ENCODE measurements around the gene SH3BGRL2.
"Not testable (repeated sequence)": the region's sequence is repeated elsewhere in the genome, so short reads cannot be mapped to it uniquely, and the experiment has no call there.

Gene SH3BGRL2

GRCh38 chr6:79650950-79651349 is 19.8 kb downstream of the SH3BGRL2 start:
- no peak for DNase-seq

DNA sequence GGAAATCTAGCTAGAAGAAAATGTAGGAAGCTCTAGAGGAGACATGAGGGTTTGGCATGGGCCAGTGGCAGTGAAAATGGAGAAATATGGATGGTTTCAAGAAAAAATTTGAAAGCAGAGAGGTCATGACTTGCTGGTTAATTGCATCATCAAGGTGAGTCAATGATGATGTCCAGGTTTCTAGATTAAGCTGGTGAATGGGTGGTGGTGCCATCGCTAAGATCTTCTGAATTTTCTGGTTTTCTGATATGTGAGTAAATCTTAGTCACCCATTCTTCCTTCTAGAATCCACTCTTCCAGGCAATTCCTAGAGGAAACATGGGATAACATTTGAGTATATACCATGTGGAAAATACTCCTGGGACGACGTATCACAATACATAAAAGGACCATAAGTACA is 25.0 kb downstream of the SH3BGRL2 start:
- no peak for DNase-seq

DNA sequence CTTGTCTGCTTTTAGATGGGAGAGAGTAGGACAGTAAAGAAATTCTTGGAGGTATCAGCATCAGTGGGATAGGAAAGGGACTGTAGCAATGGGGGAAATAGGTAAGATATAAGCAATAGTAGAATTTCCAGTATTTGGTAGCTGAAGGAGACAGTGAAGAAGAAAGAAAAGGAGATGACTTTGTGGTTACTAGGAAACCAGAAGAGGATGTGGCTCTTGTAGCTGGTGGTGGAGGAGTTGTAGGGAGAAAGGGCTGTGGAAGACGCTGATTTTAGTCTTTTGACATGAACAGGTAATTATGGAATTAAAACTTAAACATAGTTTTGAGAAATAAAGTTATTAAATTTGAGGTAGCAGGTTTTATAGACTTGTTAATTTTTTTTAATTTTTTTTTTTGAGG is 26.1 kb downstream of the SH3BGRL2 start:
- no peak for DNase-seq

GRCh38 chr6:79663655-79664054 is 32.5 kb downstream of the SH3BGRL2 start:
- not testable (repeated sequence) for DNase-seq

GRCh38 chr6:79665725-79666551 is 34.8 kb downstream of the SH3BGRL2 start:
- DNase-seq, result no peak

- no peak for DNase-seq
These were observed 35.5 kb downstream of the SH3BGRL2 start for GRCh38 chr6:79666634-79667033.

DNA sequence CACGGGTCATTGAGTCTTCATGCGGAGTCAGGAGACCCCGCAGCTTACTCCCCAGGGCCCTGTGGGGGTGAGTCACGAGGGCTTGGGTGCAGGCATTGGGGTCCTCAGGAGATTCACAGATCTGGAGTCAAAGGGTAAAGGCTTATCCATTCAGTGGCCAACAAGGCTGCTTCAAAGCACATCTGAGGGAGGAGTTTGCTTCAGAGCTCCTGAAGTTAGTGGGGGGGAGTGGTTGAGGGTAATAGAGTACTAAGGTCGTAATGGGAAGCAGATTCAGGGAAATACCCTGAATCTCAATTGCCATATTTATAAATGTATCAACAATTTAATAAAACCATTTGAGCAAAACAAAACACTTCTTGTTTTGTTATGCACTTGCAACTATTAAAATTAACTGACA is 37.3 kb downstream of the SH3BGRL2 start:
- DNase-seq, result no peak

GRCh38 chr6:79669766-79670165 is 38.6 kb downstream of the SH3BGRL2 start:
- no peak for DNase-seq

DNA sequence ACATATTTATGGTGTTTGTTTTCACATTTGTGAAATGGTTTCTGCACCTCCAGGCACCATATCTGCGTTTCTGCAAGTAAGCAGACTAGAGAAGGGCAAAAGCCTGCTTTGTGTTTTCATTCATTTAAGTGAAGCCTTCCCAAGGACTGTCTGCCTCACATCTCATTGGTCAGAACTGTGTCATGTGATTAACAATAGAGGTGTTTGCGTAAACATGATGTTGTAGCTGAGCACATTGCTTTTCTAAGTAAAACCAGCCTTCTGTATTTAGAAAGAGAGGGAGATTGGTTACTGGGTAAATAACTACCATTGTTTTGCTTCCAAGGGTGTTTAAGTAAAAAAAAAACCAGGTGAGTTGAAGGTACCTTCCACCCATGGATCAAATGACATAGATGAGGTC is 39.7 kb downstream of the SH3BGRL2 start:
- no peak for DNase-seq

- DNase-seq, result no peak
These were observed 40.6 kb downstream of the SH3BGRL2 start for GRCh38 chr6:79671600-79672266.

GRCh38 chr6:79672631-79673111 is 41.5 kb downstream of the SH3BGRL2 start:
- DNase-seq, result peak; percentile 6

DNA sequence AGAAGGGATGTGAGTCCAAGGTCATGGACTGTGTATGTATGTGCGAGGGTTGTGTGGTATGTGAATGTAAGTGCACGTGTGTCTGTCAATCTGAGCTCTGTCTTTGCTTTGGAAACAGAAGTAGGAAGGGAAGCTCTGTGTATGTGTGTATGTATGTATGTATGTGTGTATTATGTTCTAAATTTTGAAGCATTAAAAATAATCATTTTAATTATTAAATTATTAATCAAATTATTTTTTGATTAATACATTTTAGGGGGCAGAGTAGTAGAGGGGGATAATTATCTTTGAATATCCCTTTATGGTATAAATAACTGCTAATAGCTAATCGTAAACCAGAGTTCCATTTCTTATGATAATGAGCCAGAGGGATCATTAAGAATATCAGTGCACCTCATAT is 42.8 kb downstream of the SH3BGRL2 start:
- no peak for DNase-seq

DNA sequence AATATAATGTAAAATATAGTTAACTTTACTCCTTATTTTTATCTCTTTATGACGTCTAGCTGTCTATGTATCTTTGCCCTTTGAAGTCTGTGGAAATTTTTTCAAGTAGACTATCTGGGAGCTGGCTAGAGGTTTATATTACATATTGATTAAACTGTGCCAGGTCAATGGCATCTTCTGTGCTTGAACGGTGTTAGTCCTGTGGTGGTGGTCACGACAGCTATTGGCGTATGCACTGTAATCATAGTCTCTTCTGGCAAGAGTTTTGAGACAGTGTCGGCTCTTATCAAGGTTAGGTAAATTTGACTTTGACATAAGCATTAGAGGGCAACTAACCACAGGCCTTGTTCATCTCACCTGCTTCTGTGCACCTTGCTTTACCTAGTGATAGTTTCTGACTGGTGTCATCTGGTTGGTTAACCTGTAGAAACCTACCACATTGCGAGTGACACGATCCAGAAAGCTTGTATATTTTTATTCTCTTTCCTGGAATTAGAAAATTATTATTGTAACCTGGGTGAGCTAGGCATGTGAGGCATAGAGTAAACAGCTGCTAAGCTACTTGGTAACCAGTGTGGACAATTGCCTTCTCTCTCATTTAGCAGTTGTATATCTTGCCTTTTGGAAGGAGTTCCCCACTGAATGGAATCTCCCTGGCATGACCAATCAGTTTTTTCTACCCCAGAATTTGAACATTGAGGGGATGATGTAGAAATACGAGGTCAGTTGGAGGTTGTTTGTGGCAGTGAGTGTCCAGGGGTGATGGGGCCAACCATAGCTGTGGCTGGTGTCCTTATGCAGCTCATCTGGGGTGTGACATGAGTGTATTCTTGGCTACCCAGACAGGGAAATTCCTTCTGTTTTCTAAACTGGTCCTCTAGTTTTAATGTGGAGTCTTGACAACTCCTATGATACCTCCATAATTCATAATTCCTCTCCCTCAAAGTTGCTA is 45.9 kb downstream of the SH3BGRL2 start:
- DNase-seq, result no peak

- not testable (repeated sequence) for DNase-seq
These were observed 51.6 kb downstream of the SH3BGRL2 start for GRCh38 chr6:79682682-79683081.

DNA sequence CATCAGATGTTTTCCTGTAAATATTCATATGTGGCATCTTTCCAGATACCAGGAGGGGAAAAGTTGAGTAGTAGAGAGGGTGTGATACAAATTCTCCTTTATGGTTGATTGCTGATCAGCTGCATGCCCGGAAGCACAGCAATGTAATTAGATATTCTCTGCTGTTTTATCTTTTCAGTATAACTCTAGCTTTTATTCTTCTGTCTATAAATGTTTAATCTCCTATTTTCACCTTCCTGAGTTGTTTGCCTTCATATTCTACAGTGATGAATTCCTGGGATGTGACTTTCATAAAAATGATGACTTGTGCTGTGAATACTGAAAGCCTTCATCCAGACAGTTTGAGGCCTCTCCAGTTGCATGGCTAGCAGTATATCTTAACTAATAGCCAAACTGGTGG is 53.7 kb downstream of the SH3BGRL2 start:
- no peak for DNase-seq

DNA sequence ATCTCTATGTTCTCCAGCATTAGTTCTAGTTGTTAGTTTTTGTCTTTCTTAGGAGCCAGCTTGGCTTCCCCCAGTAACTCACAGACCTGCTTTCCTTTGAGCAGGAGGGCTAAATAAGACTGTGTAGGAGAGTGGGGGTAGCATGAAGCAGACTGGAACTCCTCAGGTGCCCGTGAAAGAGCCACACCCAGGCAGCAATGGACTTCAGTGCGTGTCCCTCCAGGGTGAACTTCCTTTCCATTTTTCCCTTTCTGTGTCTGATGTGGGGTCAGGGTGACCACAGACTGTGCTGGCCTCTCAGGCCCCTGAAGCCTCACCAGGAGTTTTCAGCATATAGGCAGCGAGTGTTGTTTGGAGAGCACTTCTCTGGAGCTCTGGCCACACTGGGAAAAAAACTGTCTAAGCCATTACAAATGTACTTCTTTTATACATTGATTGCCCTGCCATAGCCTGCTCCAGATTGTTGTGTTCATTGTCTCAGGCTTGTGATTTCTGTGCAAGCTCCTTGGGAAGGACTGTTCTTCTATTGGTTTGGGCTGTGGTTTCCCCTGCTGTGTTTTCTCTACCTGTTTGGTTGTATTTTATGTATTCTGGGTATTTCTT is 55.7 kb downstream of the SH3BGRL2 start:
- DNase-seq, result no peak

- DNase-seq, result no peak
These were observed 56.6 kb downstream of the SH3BGRL2 start for GRCh38 chr6:79687759-79688158.

DNA sequence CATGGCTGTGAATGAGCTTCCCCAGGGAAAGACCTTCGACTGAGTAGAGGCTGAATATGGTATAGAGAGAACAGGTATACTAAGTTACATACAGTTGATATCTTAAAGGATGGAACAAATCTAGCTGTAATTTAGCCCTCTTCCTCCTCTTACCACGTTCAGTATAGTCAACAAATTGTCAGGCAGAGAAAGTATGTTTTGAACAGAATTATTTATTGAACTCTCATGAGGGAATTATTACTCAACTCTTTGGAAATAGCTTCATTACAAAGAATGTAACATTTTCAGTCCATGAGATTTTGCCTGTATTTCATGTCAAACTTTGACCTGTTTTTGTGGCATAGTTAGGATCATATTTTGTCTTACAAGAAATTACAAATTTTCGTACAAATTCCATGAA is 63.0 kb downstream of the SH3BGRL2 start:
- no peak for DNase-seq

- DNase-seq, result no peak
These were observed 63.7 kb downstream of the SH3BGRL2 start for GRCh38 chr6:79694623-79695343.

DNA sequence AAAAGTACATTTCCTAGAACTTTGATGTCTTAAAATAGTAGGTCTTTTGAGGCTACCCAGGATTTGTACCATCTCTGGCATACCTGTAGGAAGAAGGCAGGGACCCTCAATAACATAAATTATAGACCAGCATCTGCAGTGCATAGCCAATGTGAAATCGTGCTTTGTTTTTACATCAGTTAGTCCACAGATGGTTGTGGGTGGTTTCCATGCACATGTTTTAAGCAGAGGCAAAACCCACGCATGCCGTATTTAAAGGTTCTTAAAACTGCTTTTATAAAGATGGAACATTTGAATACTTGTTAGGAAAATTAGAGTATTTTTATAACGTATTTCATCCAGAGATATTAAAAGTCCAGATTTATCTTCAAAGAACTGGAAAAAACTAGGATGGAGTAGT is 66.3 kb downstream of the SH3BGRL2 start:
- no peak for DNase-seq

GRCh38 chr6:79699606-79700005 is 68.5 kb downstream of the SH3BGRL2 start:
- no peak for DNase-seq

GRCh38 chr6:79702691-79703090 is 71.6 kb downstream of the SH3BGRL2 start:
- no peak for DNase-seq
